Activated CD8-positive, alpha-beta memory T cell treated with anti-CD3 and anti-CD28 coated beads, Interleukin-2, amount 50 U/mL, for 24 hours (primary cell): ENCODE measurements around the gene SPTBN4.
A peak's percentile ranks its signal among the peaks of the same experiment; 100 is the strongest.

Experiments
- DNase-seq: peaks from one replicate; pipeline ENCODE4 v3.0.0-alpha.2; 2020; ENCODE audit errors: extremely low read depth

The SPTBN4 gene

DNA sequence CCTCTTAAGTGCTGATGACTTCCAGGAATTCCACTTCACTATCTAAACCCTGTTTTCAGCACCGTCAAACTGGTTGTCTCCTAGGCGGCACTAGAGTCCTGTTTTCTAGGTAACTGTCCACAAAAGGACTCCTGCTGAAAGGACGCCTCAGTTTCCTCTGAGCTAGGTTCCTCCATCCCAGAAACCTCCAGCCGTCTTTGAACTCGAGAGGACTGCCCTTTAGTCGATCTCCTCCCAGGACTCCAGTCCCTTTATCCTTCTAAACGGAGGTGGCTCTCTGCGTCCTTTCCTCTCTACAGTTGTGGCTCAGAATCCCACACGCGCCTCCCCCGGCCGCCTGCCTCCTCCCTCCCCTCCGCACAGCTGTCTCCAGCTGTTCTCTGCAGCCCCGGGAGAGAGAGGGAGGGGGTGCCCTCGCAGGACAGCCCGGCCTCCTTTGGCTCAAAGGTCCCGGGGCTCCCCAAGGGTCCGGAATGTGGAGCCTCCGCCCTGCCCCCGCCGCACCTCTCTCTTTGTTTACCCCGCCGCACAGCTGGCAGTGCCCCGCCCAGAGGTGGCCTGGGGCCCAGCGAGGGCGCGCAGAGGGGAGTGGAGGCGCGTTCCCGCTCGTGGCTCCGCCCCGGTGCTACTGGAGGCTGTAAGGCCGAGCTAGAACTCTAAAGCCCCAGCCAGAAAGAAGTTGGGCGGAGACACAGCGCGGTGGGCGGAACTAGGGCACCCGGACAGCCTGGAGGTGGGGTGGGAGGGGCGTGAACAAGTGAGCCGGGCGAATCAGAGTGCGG, 136.8 kb downstream of the SPTBN4 start:
- DNase-seq, result peak; percentile 88

DNA sequence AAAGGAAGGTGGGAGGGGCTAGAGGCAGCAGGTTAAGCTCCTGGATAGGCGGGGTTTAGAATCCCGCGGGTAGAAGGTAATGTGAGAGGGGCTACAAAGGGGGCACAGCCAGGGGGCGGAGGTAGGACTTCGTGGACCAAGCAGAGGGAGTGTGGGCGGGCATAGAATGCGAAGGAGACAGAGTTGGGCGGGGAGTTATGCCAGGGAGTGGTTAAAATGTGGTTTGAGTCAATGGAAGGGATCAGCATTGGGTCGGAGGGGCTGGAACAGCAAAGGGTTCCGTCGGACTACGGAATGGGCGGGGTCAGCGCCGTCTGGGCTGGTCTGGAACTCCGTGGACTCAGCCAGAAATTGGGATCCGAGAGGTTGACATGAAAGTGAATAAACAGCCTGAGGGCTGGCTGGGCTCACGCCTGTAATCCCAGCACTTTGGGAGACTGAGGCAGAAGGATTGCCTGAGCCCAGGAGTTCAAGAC, 137.4 kb downstream of the SPTBN4 start:
- DNase-seq, result no peak

GRCh38 chr19:40604647-40605215, 137.9 kb downstream of the SPTBN4 start:
- no peak for DNase-seq

DNA sequence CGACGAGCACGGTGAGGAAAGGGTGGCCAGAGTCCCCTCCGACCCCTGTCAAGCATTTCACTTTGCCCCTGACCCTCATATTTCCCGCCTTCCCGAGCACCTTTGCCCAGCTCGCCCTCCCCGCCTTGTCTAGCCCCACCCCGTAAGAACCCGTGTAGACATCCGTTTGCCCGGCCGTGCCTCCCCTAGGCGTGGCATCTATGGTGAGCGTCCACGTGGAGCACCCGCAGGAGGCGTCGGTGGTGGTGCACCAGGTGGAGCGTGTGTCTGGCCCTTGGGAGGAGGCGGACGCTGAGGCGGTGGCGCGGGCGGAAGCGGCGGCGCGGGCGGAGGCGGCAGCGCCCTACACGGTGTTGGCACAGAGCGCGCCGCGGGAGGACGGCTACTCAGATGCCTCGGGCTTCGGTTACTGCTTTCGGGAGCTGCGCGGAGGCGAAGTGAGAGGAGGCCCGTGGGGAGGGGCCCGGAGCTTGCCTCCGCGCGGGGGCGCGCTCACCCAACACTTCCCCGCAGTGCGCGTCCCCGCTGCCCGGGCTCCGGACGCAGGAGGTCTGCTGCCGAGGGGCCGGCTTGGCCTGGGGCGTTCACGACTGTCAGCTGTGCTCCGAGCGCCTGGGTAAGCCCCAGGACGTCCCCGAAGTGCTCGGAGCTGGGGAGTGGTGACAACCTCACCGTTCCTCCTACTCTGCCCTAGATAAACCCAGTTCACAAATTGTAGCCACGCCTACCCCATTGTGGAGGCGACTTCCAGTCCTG, 138.6 kb downstream of the SPTBN4 start:
- peak; percentile 50 for DNase-seq

- DNase-seq, result no peak
Measured at GRCh38 chr19:40607311-40608239, 140.8 kb downstream of the SPTBN4 start.

- DNase-seq, result no peak
Measured at GRCh38 chr19:40608240-40608621, 141.4 kb downstream of the SPTBN4 start.

- DNase-seq, result no peak
Measured at GRCh38 chr19:40608957-40609356, 142.2 kb downstream of the SPTBN4 start.

- peak; percentile 79 for DNase-seq
Measured at GRCh38 chr19:40609561-40610395, 143.0 kb downstream of the SPTBN4 start.

- DNase-seq, result no peak
Measured at GRCh38 chr19:40610396-40611064, 143.7 kb downstream of the SPTBN4 start.

DNA sequence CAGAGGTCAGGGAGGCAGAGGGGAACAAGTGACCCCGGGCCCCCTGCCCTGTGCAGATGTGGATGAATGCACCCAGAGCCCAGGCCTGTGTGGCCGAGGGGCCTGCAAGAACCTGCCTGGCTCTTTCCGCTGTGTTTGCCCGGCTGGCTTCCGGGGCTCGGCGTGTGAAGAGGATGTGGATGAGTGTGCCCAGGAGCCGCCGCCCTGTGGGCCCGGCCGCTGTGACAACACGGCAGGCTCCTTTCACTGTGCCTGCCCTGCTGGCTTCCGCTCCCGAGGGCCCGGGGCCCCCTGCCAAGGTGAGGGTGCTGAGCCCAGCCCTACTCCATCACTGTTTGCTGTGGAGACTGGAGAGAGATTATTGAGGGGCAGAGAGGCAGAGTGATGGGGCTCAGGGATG, 144.3 kb downstream of the SPTBN4 start:
- no peak for DNase-seq

DNA sequence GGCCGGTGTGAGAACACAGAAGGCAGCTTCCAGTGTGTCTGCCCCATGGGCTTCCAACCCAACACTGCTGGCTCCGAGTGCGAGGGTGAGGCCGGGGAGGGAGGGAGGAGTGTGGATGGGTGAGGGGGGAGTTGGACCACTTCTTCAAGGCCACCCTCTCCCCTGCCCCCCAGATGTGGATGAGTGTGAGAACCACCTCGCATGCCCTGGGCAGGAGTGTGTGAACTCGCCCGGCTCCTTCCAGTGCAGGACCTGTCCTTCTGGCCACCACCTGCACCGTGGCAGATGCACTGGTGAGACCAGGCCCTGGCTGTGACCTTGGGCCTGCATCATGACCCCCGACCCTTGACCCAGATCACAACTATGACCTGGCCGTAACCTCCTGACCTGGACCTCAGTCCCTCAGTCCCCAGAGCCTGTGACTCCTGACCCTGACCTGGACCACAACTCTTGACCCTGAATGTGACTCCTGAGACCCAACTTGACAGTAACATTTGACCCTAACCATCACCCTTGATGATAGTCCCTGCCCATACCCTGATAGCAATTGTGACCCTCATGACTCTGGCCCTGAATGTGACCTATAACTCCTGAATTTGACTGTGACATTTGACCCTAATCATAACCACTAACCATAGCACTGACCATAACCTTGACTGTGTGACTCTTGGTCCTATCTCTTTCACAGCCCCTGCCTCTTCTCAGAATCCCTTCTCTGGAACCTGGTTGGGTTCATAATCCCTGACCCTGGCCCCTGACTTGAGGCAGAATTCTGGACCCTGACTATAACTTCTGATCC, 145.3 kb downstream of the SPTBN4 start:
- no peak for DNase-seq

- DNase-seq, result peak; percentile 51
Measured at GRCh38 chr19:40612831-40613689, 146.3 kb downstream of the SPTBN4 start.

DNA sequence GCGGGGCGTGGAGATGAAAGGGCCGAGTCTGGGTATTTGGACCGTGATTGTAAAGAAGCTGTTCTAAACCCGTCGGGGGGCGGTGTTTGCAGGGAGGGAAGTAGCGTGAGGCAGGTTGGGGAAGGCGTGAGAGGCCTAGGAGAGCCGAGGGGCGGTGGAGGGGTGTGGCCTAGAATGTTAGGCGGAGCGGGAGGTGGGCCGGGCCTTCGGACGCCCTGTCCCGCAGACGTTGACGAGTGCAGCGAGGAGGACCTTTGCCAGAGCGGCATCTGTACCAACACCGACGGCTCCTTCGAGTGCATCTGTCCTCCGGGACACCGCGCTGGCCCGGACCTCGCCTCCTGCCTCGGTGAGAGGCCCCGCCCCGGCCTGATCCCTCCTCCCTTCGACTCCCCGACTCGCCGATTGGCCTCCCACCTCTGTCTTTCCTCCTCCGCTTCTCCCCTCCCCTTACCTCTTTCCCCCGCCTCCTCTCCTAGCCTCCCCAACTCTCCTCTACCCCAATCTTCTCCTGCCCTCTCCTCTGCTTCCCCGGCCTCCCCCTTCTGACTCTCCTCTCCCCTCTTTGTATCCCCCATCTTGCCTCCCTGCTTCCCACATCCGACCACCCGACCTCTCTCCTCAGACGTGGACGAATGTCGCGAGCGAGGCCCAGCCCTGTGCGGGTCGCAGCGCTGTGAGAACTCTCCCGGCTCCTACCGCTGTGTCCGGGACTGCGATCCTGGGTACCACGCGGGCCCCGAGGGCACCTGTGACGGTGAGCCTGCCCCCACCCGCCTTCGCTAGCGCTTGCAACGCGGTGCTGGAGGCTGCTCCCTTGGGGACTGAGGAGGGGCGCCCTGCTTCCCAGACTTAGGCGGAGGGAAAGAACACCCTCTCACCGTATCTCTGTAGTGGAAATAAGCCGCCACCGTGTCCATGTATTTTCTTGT, 147.2 kb downstream of the SPTBN4 start:
- peak; percentile 71 for DNase-seq

DNA sequence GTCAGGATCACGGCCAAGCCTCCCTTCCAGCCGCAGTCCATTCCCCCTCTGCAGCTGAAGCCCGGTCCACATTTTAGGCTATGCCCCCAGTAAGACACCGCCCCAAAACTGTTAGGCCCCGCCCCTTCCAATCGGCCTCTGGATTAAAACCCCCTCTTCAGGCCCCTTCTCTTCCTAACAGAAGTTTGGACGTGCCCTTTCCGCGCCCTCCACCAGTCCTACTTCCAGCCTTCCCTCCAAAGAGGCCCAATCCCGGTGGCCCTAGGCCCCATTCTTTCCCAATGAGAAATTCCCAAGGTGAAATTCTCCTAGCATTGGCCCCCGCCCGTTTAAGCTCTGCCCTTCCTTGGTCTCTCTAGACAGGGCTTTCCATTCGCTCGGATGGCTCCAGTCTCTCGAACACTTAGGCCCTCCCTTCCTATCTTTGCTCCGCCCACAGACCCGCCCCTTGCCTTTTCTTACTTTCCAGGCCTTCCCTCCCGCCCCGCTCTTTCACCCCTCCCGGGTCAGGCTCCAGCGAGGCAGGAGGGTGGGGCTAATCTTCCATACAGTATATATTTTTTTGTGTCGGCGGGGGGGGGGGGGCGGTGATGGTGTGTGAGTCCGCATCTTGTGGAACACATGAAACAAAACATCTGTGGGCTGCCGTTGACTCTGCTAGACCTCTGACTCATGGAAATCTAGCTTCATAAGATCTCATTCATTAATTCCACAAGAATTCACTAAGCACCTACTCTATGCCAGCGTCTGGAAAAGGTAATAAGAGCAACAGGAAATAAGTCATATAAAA, 148.0 kb downstream of the SPTBN4 start:
- peak; percentile 92 for DNase-seq

DNA sequence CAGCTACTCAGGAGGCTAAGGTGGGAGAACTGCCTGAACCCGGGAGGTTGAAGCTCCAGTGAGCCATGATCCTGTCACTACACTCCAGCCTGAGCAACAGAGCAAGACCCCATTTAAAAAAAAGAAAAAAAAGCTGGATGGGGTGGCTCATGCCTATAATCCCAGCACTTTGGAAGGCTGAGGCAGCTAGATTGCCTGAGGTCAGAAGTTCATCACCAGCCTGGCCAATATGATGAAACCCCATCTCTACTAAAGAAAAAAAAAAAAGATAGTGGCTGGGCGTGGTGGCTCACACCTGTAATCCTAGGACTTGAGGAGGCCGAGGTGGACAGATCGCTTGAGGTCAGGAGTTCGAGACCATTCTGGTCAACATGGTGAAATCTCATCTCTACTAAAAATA, 149.4 kb downstream of the SPTBN4 start:
- DNase-seq, result no peak

DNA sequence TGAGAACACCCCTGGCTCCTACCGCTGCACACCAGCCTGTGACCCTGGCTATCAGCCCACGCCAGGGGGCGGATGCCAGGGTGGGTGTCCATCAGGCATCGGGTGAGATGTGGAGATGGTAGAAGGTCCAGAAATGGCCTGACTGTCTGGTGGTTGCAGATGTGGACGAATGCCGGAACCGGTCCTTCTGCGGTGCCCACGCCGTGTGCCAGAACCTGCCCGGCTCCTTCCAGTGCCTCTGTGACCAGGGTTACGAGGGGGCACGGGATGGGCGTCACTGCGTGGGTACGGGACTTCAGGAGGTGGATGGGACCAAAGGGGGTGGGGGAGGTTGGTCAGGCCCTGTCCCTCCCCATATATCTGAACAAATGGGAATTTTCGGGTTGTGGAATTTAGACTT, 150.1 kb downstream of the SPTBN4 start:
- DNase-seq, result no peak
